GM12892 (cell line): ENCODE measurements around the gene SLIT3.

ENCODE experiments used
- DNase-seq: peaks from one replicate; pipeline ENCODE4 v3.0.0; 2011; ENCODE audit not compliant: insufficient read length
- FAIRE-seq: peaks from 2 replicates; lab custom pipeline; 2011; peaks lifted over from hg19 to GRCh38; lab: Jason Lieb, UNC
- POLR2A ChIP-seq: IDR thresholded peaks from 2 replicates; pipeline ENCODE4 v1.6.1; 2011; ENCODE audit warnings: low read depth, low read length, control low read depth
- POLR2AphosphoS5 ChIP-seq: IDR thresholded peaks from 2 replicates; pipeline ENCODE4 v1.6.1; 2011; ENCODE audit warnings: low read depth, low read length, control low read depth
- TAF1 ChIP-seq: IDR thresholded peaks from 2 replicates; pipeline ENCODE4 v1.6.1; 2011; ENCODE audit warnings: low read depth, mild to moderate bottlenecking, control low read depth, low read length, borderline replicate concordance

Gene SLIT3

DNA sequence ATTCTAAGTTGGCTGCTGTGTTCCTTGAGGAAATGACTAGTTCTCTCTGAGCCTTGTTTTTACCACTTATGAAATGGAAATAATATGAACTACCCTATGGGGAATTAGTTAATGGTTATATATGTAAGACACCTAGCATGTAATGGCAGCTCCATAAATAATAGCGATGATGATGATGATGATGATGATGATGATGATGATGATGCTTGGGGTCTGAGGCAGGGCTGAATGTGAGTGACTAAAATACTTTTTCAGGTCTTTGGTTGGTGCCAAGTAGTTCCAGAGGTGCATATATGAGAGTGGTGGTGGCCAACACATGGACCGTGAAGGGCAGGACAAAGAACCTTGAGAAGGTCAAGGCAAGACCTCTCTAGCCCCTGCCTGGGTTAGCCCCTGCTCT is 598.4 kb downstream of the SLIT3 start:
- FAIRE-seq (no peak), DNase-seq (no peak)
- TF ChIP-seq TAF1 (no peak), POLR2A (no peak), POLR2AphosphoS5 (no peak)

DNA sequence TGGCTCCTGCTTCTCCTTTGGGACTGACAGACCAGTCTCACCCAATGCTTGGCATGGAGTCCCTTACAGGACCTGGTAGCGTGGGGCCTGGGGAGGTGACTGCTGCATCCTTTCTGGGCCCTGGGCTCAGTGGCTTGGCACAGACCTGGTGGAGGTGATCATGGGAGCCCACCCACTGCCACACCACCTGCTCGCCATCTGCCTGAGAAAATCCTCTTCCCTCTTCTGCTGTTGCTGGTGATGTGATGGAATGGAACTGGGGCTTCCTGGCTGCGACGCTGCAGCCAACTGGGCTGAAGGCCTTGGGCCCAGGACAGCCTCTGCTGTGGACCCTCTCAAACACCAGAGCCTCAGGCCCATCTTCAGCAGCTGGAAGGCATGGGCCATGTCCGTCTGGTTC is 599.3 kb downstream of the SLIT3 start:
- no peak for FAIRE-seq
- TF ChIP-seq TAF1 (no peak), POLR2AphosphoS5 (no peak), POLR2A (no peak)
- DNase-seq: no peak

DNA sequence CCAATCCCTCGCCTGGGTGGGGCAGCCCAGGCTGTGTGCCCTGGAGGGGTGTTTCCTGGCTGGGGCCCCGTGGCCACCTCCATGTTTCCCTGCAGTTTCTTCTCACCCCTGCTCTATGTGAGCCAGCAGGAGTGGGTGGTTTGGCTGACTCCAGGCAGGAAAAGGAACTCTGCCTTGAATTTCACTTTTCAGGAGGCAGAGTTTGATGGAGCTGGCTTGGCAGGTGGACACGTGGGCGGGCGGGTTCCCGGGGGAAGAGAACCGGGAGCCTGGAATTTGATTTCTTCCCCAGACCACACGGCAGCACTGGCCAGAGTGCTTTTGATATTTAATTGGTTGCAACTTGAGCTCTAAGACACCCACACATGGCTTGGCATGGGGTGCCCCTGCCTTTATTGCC is 601.9 kb downstream of the SLIT3 start:
- DNase-seq: no peak
- no peak for FAIRE-seq
- TF ChIP-seq POLR2AphosphoS5 (no peak), POLR2A (no peak), TAF1 (no peak)

DNA sequence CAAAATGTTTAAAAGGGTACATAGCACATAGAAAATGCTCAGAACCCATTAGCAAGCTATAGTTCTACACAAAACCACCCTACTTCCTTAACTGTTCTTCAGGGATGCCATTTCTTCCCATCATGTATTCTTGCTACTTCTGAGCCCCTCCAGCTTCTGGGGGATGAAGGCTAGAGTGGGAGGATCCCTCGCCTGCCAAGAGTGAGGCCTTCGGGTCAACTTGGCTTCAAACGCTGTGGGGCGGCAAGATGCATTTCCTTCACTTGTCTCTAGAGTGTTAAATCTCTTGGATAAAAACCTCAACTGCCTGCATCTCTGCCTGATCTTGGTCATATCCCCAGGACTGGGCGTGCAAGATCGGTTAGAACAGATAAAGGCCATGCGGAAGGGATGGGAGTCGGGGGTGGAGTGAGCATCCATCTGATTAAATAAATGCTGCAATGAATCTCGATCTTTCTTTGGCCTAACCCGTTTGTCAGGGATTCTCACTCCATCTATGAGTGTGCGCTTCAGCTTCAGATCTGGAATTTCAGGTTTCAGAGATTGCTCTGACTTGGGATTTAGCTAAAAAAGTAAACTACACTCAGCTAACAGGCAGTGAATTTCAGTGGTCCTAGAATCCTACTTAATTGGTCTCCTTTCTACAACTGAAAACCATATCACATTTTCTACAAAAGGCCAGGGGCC is 603.8 kb downstream of the SLIT3 start:
- no peak for FAIRE-seq
- TF ChIP-seq POLR2AphosphoS5: no peak
- no peak for TF ChIP-seq TAF1
- no peak for TF ChIP-seq POLR2A
- DNase-seq: no peak

DNA sequence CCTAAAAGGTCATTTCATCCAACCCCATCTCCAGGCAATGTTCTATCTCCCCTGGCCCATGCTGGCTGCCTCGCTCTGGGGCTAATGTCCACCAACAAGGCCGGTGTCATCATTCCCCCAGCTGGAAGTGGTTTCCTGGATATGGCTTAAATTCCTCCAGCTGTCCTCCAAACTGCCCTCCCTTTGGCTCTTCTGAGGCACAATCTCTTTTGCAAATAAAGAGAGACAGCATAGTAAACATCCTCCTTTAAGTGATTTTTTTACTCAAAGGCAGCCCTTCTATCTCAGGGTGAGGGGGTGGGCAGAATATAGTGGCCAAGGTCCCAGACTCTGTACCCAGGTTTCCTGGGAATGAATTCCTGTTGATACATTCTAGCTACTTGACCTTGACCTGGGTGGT is 604.3 kb downstream of the SLIT3 start:
- DNase-seq: no peak
- no peak for FAIRE-seq
- TF ChIP-seq POLR2AphosphoS5: no peak
- TF ChIP-seq TAF1: no peak
- TF ChIP-seq POLR2A: no peak

DNA sequence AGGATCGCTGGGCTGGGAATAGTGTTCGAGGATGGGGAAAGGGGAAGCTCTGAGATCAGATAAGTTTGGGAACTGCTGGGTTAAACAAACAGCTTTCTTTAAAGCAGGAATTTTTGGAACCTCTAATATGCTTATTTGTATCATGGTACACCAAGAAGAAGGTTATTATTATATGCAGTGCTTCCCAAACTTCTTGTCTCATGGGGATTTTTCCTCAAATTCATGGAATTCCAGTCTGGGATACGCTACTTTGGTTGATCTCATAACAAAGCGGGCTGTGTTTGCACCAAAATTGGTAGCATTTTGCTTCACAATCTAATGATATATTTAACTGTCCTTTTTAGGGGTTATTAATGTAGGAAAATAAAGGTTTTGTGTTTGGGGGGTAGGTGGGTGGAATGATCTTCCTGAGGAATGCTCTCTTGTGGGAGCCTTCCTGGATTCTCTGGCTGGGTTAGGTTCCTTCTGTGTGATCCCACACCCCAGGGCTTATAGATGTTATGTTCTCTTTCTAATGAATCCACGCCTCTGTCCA is 605.6 kb downstream of the SLIT3 start:
- TF ChIP-seq TAF1 (no peak), POLR2A (no peak), POLR2AphosphoS5 (no peak)
- DNase-seq (no peak), FAIRE-seq (no peak)

DNA sequence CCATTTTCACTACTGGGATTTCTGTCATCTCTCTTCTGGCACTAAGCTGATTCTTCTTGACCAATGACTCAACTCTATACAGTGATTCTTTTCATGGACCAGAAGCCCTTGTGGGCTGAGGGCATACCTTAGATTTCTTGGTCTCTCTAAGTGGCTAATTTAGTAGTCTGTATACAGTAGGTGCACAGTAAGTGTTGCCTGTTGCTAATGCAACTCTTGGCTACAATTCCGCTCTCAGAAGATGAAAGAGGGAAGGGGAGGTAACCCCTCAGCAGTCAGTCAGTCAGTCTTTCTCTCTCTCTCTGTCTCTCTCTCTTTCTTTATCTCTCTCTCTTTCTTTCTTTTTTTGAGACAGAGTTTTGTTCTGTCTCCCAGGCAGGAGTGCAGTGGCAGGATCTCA is 606.6 kb downstream of the SLIT3 start:
- TF ChIP-seq TAF1: no peak
- TF ChIP-seq POLR2AphosphoS5: no peak
- no peak for TF ChIP-seq POLR2A

DNA sequence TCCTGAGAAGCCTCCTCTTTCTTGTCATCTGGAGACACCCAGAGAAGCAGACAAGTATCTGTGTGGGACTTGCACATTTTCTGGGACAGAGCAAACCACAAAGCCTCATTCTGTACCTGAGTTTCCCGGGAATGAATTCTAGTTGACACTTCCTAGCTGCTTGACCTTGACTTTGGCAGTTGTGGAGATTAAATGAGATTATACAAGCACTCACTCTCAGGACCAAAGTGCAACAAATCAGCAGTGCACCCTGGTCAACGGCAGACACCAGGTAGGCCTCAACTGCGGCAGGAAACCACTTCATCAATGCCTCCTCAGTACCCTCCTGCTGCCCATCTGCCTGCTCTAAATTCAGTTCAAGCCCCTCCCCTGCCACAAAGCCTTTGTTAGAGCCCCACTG is 607.1 kb downstream of the SLIT3 start:
- TF ChIP-seq POLR2AphosphoS5 (no peak), TAF1 (no peak), POLR2A (no peak)
- no peak for FAIRE-seq
- DNase-seq: no peak

More for the DNA sequence above, 606.6 kb downstream of the SLIT3 start:
- no peak for FAIRE-seq
- DNase-seq: no peak

DNA sequence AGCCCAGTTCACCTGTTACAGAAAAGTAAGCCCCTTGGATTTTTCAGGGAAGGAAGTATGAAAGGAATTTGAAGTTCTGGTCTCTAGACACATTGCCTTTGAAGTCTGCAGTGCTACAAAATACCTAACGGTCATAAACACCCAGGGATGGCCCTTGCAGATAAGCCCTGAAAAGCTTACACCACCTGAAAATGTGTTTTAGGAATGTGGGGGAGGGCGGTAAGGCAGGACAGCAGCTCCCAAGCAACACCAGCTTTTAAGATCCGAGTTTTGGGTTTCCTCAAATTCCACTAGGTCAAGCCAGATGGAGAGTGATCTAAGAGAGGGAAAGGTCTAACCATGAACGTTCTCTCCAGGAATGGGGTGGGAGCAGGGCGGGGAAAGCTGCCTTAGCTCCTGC is 607.6 kb downstream of the SLIT3 start:
- DNase-seq: no peak
- TF ChIP-seq TAF1 (no peak), POLR2AphosphoS5 (no peak), POLR2A (no peak)
- FAIRE-seq: no peak

DNA sequence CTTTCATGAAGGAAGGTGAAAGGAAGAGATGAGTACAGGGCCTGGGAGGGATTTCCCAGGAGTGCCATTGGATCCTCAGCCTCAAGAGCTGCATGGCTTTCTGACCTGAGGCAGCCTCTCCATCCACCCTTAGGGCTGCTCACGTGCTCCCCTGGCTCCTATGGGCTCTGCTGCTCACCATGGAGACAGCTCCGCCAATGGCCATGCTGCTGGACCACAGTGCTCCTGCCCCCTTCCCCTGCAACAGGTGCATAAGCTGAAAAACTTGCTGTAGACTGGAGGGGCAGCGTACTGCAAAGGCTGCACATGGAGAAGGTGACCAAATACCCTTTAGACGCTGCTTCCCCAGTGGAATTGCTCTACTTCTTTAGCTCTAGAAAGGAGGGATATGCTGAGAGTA is 609.0 kb downstream of the SLIT3 start:
- no peak for DNase-seq
- no peak for FAIRE-seq
- no peak for TF ChIP-seq POLR2A
- TF ChIP-seq POLR2AphosphoS5: no peak
- TF ChIP-seq TAF1: no peak

DNA sequence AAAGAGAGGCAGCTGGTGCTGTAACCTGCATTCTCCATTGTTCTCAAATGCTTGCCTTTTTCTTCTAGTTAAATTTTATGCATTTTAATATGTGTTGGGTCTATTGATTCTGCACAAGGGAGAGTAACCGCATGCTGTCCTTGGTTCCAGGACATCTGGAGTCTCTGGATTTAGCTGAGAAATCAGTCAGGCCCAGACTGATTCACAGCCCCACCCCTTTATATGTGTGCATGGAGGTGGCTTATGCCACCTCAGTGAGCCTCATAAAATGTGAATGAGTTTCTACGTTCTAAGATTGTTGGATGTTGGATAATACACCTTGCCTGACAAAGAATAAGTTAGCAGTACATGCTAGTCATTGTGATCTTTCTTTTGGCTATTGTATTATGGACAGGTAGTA is 611.7 kb downstream of the SLIT3 start:
- FAIRE-seq (no peak), DNase-seq (no peak)
- TF ChIP-seq POLR2A (no peak), TAF1 (no peak), POLR2AphosphoS5 (no peak)

DNA sequence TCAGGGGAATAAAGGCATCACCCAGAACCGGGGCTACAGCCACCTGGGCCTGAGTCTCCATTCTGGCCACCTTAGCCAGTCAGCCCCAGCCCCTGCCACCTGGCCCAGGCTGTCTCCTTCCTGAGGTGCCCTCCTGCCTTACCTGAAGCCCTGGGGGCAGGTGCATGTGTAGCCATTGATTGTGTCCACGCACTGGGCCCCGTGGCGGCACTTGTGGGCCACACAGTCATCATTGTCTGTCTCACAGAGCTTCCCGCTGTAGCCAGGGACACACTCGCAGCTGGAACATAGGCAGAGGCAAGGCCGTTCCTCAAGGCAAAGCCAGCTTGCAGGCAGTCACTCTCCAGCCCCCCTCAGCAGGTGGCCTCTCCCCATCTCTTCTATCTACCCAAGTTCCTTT is 614.1 kb downstream of the SLIT3 start:
- TF ChIP-seq POLR2AphosphoS5 (no peak), TAF1 (no peak)
- FAIRE-seq (no peak), DNase-seq (no peak)

DNA sequence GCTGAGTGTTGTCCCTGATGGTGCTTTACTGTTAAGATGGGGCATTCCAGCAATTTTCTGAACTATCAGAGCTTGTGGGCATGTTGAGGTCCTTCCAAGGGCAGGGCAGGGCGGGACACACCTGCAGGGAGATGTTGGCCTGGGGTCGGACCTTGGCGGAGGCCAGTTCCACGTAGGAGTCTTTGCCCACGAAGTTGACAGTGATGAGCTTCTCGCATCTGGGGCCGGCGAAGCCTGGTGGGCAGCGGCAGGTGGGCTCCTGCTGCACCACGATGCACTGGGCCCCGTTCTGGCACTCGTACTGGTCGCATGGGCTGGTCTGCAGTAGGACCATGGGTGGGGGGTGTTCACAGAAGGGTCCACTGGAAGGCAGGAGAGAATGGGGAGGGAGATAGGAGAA is 615.4 kb downstream of the SLIT3 start:
- DNase-seq (no peak), FAIRE-seq (no peak)
- no peak for TF ChIP-seq POLR2AphosphoS5
- no peak for TF ChIP-seq TAF1
- TF ChIP-seq POLR2A: no peak
